LNCaP clone FGC (cell line): Measurements from ENCODE around the gene CHCHD6.

Source experiments
- DNase-seq: peaks from one replicate; pipeline ENCODE4 v3.0.0-alpha.2; 2011; ENCODE audit warnings: low read depth
- H3K4me3 ChIP-seq: 2 replicates; pipeline ENCODE4 v1.5.1; 2011; ENCODE audit warnings: mild to moderate bottlenecking, low read depth, low read length, control low read depth
- TF ChIP-seq, protein P1 (sequence below): IDR thresholded peaks from 2 replicates; pipeline ENCODE4 v1.5.1; 2012; ENCODE audit warnings: mild to moderate bottlenecking; ENCODE audit not compliant: control insufficient read depth, insufficient read depth; ENCODE audit errors: extremely low read depth

Gene CHCHD6

DNA sequence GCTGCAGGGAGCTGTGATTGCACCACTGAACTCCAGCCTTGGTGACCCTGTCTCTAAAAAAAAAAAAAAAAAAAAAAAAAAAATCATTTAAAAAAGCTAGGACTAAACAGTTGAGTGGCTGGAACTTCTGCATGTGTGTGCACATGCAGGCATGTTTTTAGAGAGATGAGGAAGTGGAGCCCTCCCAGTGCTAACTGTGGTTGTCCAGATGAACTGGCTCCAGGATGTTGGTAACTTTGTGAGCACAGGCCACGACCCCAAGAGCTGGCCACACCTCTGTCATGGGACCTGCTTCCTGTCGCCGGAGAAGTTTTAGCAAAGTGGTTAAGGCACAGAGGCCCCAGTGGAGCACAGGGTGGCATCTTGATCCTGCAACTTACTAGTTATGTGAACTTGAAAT lies 27.0 kb downstream of the CHCHD6 start:
- no peak for DNase-seq
- H3K4me3 ChIP-seq, result no peak overlapping the region
- TF ChIP-seq, protein P1, sequence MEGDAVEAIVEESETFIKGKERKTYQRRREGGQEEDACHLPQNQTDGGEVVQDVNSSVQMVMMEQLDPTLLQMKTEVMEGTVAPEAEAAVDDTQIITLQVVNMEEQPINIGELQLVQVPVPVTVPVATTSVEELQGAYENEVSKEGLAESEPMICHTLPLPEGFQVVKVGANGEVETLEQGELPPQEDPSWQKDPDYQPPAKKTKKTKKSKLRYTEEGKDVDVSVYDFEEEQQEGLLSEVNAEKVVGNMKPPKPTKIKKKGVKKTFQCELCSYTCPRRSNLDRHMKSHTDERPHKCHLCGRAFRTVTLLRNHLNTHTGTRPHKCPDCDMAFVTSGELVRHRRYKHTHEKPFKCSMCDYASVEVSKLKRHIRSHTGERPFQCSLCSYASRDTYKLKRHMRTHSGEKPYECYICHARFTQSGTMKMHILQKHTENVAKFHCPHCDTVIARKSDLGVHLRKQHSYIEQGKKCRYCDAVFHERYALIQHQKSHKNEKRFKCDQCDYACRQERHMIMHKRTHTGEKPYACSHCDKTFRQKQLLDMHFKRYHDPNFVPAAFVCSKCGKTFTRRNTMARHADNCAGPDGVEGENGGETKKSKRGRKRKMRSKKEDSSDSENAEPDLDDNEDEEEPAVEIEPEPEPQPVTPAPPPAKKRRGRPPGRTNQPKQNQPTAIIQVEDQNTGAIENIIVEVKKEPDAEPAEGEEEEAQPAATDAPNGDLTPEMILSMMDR, result no peak

DNA sequence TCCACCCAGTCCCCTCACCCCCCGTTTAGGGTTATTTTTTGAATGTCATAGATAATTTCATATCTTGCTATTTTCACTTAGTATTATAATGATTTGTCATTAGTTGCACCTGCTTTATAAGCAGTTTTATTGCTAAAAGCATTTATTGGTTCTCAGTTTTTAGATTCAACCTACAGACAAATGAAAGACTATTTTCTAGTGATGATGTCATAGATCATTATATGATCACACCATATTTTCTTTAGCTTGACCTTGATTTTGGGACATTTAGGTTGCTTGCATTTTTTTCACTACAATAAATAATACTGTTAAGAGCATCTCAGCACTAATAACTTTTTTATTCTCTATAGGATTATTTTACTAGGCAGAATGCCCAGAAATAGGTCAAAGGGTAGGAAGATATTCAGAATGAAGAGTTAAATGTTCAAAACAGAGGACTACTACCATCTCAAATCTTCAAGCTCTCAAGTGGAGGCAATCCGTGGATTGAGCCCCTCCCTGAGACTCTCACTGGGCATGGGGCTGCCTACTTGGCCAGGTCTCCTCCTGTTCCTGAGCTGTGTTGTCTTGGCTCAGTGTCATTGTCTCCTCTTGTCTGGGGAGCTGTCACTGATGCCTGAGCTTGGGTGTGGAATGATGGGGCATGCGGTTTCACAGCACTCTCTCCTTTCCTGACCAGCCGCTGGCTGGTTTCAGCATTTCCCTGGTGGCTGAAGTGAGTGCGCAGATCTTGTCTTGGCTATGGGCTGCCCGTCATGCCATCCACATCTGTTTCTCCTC lies 28.4 kb downstream of the CHCHD6 start:
- TF ChIP-seq, protein P1, result no peak
- peak; percentile 17 for DNase-seq
- H3K4me3 ChIP-seq, result no peak overlapping the region

DNA sequence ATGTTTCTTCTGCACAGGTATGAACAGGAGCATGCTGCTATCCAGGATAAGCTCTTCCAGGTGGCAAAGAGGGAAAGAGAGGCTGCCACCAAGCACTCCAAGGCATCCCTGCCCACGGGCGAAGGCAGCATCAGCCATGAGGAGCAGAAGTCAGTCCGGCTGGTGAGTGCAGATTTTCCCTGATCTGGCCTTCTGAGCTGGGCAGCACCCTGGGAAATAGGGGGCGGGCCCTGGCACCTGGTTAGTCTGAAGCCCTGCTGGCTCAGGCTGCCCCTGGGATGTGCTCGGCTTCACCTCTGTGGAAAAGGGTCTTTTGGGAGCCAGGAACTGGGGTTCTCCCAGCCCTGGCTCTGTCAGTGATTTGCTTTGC lies 29.0 kb downstream of the CHCHD6 start:
- DNase-seq, result no peak
- TF ChIP-seq, protein P1, result no peak
- no peak overlapping the region for H3K4me3 ChIP-seq

DNA sequence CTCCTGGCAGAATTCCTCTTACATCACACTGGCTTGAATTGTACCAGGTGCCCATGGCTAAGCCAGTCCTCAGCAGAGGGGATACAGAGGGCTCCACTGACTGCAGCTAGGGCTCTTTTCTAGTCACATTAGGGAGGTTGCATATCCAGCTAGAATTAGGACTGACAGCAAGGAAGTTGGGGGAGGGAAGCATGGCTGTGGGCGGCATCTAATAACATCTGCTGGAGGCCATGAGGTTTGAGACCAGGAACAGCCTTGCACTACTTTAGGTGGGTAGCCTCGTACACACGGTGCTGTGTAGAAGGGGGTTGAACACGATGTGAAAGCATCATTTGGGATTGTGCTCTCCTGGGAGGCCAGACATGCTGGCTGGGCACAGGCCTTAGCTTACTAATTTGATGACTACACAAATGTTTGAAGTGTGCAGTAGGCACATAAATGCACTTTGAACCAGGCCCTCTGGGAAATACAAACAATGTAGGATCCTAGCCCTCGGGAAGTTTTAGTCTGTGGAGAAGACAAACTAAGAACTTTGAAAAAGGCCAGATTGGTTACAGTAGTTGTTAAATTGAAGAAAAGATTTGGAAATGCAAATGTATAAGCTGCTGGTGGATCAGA lies 30.2 kb downstream of the CHCHD6 start:
- no peak overlapping the region for H3K4me3 ChIP-seq
- DNase-seq, result no peak
- TF ChIP-seq, protein P1, result no peak

DNA sequence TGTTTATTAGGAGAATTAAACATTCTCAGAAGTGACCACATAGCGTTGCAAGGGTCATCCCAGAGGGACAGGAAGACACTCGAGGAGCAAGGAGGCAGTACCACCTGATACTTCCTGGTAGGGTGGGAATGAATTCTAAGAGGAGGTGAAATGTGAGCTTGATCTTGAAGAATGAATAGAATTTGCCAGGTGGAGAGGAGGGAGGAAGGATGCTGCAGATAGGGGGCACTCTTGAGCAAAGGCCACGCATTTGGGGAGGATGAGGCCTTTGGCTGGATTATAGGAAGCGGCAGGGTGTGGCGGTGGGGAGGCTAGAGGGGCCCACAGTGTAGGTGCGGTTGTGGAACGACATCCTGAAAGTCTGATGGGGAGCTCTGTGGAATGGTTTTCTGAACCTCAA lies 33.5 kb downstream of the CHCHD6 start:
- no peak overlapping the region for H3K4me3 ChIP-seq
- TF ChIP-seq, protein P1, result peak; percentile 13; the same call in 1 of the 2 replicates
- no peak for DNase-seq

DNA sequence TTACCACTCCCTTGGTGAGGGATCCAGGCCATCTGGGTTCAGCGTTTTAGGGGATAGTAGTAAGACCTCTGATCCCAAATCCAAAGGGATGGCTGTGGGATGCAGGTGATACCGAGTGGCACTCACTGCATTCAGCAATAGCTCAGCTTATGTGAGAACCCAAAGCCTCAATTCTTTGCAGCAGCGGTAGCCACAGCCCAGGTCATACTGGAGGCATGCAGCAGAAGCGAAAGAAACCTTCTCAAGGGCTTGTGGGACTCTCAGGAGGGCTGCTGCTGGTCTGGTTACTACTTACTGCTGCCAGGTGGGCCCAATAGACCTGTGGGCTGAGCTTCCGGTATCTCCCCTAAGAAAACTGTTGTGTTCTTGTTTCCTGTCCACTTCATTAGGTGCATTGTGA lies 38.0 kb downstream of the CHCHD6 start:
- DNase-seq, result no peak
- no peak overlapping the region for H3K4me3 ChIP-seq
- TF ChIP-seq, protein P1, result no peak

DNA sequence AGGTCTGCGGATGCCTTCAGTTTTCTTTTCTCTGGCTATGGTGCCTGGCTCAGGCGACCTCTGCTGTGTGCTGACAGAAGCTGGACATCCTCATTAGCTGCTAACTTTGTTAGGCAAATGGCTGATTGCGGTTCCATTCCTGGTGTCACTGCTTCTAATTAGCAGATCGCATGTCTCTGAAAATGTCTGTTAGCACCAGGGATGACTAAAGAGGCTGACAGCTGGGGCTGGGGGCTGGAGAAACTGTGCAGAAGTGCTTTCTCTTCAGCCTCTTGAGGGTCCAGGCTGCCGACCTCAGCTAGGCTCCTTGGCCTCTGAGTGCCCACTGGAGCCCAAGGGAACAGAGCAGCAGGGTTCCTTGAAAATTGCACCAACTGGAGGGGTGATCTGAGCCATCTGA lies 39.3 kb downstream of the CHCHD6 start:
- TF ChIP-seq, protein P1, result no peak
- no peak overlapping the region for H3K4me3 ChIP-seq

More for the DNA sequence above, 39.3 kb downstream of the CHCHD6 start:
- no peak for DNase-seq
